Measurements from ENCODE around the gene ASIC5.
"Not testable (repeated sequence)": the region's sequence is repeated elsewhere in the genome, so short reads cannot be mapped to it uniquely, and the experiment has no call there.

Gene ASIC5

GRCh38 chr4:155866177-155866576, at the start of gene ASIC5:
TSS of gene ASIC5 (minus strand) at chr4:155866277. CDS start at chr4:155866226, 51 bp downstream.
- no peak for DNase-seq (ENCODE audit: low read depth)

GRCh38 chr4:155914782-155915181, 48.7 kb upstream of the ASIC5 start:
- no peak for DNase-seq (ENCODE audit: low read depth)

- DNase-seq (ENCODE audit: low read depth) = no peak
These were observed 45.8 kb upstream of the ASIC5 start for GRCh38 chr4:155911905-155912304.

GRCh38 chr4:155909615-155910226, 43.6 kb upstream of the ASIC5 start:
- no peak for DNase-seq (ENCODE audit: low read depth)

- no peak for DNase-seq (ENCODE audit: low read depth)
These were observed 42.4 kb upstream of the ASIC5 start for GRCh38 chr4:155908187-155909139.

GRCh38 chr4:155907556-155907955, 41.5 kb upstream of the ASIC5 start:
- no peak for DNase-seq (ENCODE audit: low read depth)

- no peak for DNase-seq (ENCODE audit: low read depth)
These were observed 40.6 kb upstream of the ASIC5 start for GRCh38 chr4:155906554-155907247.

GRCh38 chr4:155904331-155904730, 38.3 kb upstream of the ASIC5 start:
- DNase-seq (ENCODE audit: low read depth) = no peak

- DNase-seq (ENCODE audit: low read depth) = no peak
These were observed 37.4 kb upstream of the ASIC5 start, which contains the start of gene TDO2 for GRCh38 chr4:155903453-155903852. TSS of gene TDO2 (plus strand) at chr4:155903696. CDS start at chr4:155903759, 63 bp downstream.

- DNase-seq (ENCODE audit: low read depth) = no peak
These were observed 34.9 kb upstream of the ASIC5 start for GRCh38 chr4:155901013-155901412.

GRCh38 chr4:155900381-155900780, 34.3 kb upstream of the ASIC5 start:
- no peak for DNase-seq (ENCODE audit: low read depth)

GRCh38 chr4:155899891-155900290, 33.8 kb upstream of the ASIC5 start:
- no peak for DNase-seq (ENCODE audit: low read depth)

- not testable (repeated sequence) for DNase-seq (ENCODE audit: low read depth)
These were observed 32.3 kb upstream of the ASIC5 start for GRCh38 chr4:155898371-155898770.

- DNase-seq (ENCODE audit: low read depth) = no peak
These were observed 25.0 kb upstream of the ASIC5 start for GRCh38 chr4:155891058-155891457.

GRCh38 chr4:155889946-155890345, 23.9 kb upstream of the ASIC5 start:
- DNase-seq (ENCODE audit: low read depth) = no peak

- no peak for DNase-seq (ENCODE audit: low read depth)
These were observed 23.1 kb upstream of the ASIC5 start for GRCh38 chr4:155889031-155889793.

- no peak for DNase-seq (ENCODE audit: low read depth)
These were observed 21.9 kb upstream of the ASIC5 start for GRCh38 chr4:155887847-155888570.

- no peak for DNase-seq (ENCODE audit: low read depth)
These were observed 21.0 kb upstream of the ASIC5 start for GRCh38 chr4:155887045-155887444.

GRCh38 chr4:155885666-155886065, 19.6 kb upstream of the ASIC5 start:
- no peak for DNase-seq (ENCODE audit: low read depth)

GRCh38 chr4:155883895-155884294, 17.8 kb upstream of the ASIC5 start:
- no peak for DNase-seq (ENCODE audit: low read depth)

- DNase-seq (ENCODE audit: low read depth) = no peak
These were observed 15.5 kb upstream of the ASIC5 start for GRCh38 chr4:155881555-155881954.

All from stimulated activated CD8-positive, alpha-beta memory T cell treated with anti-CD3 and anti-CD28 coated beads, Interleukin-4, amount 100 ng/mL, for 24 hours (primary cell).